GM12872 (cell line): ENCODE data around the gene SSTR3.
A peak's percentile ranks its signal among the peaks of the same experiment; 100 is the strongest.

Experiments
- CTCF ChIP-seq: IDR thresholded peaks from 3 replicates; pipeline ENCODE4 v1.5.1; 2011; ENCODE audit warnings: low read depth, mild to moderate bottlenecking, low read length, moderate library complexity; ENCODE audit not compliant: insufficient read depth

SSTR3 gene

GRCh38 chr22:37228106-37229011 is 16.1 kb upstream of the SSTR3 start:
- TF ChIP-seq CTCF, result no peak

DNA sequence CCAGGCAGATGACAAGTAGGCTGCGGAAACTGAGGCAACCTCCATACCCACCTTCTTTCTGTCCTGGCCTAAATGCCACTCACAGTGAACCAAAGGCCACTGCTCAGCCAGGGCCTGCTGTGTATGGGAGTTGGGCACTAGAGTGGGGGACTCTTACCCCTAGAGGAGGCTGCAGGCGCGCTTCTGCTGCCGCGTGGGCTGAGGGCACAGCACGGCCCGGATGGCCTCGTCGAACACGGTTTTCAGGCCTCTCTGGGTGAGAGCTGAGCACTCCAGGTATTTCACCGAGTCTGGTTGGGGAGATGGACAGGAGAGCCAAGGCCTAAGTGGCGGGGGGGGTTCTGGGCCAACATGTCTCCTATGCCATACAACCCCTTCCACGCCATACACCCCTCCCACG is 14.2 kb upstream of the SSTR3 start:
- no peak for TF ChIP-seq CTCF

GRCh38 chr22:37226087-37226486 is 13.8 kb upstream of the SSTR3 start:
- TF ChIP-seq CTCF, result no peak

- peak; percentile 22; the same call in 1 of the 3 replicates for TF ChIP-seq CTCF
Measured at GRCh38 chr22:37225481-37225880, 13.2 kb upstream of the SSTR3 start.

DNA sequence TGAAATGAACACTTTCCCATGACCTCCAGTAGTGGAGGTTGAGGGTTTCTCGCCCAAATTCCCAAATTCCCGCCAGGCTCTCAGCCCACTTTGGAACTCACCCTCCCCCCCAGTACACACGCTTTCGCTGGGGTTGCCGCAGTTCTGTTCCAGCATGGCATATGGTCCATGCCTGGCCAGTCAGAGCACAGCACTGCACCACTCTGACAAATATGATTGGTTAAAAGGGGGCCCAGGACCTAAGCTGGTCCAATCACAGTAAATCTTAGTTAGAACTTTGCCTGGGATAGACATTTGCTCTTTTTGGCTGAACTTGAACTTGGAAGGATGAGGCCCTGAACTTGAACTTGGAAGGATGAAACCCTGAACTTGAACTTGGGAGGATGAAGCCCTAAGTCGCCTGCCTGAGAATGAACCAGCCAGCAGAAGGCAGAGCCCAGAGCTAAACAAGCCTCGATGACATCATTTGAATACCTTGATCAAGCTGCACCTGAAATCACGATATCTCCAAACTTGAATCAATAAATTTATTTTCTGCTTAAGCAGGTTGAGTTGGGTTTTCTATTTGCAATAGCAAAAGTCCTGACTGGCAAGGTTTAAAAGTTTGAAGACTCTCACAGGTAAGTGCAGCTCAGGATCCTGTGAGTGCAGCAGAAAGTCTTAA is 12.6 kb upstream of the SSTR3 start:
- no peak for TF ChIP-seq CTCF

DNA sequence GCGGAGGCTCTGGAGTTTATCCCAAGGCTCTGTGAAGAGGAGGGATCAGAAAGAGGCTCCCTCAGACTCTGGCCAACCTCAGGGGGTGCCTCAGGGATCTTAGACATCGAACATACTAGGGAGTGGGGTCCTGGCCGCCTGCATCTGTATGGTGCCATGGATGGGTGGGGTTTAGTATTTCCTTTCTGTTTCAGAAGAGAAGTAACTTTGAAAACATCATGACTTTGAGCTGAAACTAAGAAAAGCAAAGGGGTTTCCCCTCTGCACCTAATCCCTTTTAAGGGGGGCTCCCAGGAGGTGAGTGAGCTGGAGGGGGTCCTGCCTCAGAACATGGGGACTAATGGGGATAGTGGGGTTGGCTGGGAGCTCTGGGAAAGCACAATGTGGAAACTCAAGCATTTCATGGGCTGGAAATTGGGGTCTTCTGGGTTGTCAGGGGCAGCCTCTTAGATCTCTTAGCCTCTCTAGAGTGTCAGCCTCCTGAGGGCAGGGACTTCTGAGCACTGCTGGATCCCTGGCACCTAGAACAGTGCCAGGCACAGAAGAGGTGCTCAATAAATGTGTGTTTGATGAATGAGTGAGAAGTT is 11.8 kb upstream of the SSTR3 start:
- no peak for TF ChIP-seq CTCF

DNA sequence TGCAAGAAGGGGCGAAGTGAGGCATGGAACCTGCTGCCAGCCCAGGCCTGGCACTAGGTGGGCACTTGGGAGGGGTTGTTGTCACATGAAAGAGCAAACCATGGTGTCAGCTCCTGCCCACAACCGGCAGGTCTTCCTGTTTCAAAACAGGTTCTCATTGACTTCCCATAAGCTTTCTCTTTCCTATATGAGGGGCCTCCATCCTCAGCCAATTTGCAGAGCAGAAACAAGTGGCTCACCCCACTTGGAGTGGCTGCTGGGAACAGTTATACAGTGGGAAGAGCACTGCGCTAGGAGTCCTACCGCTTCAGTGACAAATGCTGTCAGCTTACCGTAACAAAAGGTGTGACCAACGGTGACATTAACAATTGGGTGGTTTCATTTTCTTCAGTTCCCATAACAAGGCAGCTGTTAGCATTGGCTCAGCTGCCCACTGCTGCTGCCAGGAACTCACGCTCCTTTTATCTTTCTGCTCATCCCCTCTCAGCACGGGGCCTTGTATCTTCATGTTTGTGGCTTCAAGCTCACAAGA is 10.2 kb upstream of the SSTR3 start:
- TF ChIP-seq CTCF, result no peak
